ENCODE results near the gene FLNC.

FLNC gene

DNA sequence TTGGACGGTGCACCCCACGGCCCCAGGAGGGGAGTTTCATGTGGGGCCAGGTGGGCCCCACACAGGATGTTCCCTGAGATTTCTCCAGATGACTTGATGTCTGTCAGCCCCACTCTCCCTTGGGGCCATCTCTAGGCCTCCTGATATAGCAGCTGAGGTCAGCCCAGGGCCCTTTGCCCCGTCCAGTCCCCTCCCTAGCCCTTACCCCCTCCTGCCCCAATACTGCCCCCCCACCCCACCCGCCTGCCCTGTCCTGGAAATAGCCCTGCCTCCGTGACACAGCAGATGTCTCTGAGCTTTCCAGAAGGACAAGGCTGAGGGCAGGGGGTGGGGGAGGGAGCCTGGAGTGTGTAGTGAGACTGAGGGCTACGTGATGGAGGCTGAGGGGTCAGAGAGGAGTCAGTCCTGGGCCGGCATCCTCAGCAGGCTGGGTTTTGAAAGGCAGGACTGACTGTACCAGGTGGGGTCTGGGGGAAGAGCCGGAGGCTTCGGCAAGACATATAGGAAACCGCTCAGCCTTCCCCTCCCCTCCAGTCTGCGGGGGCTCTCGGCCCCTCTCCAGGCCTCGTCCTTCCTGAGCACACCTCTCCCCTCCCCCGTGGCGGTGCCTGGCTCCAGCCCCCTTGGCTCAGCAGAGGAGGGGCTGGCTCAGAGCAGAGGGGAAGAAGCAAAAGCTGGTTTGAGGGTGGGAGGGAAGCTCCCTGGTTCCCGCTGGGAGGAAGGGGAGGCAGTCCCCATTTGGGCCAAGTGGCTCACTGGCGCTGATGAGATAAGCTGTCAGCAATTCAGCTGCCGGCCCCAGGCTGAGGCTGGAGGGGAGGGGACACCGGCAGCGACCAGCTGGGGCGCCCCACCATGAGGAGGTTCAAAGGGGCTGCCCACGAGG, 2.0 kb downstream of the FLNC start:
- peak in 1 of 4 experiments; percentile 17 for DNase-seq

DNA sequence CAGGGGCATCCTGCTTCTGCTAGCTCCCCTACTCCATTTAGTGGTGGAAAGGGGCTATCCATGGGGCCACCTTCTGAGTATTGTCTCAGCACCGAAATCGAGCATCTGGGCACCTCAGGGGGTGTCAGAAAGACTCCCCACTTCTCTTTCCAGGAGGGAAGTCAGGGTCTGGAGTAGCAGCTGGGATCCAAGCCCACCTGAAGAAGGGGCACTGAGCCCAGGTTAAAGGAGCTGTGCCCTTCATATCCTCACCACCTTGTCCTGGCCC, 2.6 kb downstream of the FLNC start:
- DNase-seq, result no peak

DNA sequence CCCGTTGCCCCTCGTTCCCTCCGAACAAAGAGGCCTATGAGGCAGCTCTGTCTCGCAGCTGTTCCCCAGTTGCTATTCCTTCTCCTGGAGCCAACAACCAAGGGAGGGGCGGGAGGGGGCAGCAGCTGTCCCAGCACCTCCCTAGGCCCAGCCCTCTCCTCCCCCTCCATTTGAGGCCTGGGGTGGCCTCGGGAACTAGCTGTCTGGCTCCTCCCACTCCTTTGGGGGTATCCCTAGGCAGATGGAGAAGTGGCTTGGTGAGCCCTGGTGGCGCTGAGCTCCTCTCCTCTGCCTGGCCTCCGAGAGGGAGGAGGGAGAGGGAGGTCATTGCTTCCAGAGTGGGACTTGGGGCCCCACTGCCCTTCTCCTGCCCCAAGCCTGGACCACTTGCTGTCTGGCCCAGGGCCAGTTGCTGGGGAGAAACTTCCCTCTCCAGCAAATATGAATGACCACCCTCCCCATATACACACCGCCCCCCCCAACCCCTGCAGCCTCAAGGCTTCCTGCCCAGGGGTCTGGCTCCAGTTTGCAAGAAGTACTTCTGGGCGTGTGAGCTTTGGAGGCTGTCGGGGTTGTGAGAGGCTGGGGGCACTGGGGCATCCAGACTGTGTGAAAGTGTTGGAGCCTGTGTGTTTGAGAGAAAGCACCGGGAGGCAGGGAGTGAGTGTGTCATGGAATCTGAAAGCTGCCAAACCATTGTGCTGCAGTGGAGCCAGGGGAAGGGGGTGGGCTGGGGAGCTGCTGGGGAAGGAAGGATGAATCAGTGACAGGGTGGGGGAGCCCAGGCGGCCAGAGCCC, 3.1 kb downstream of the FLNC start:
- DNase-seq, result peak; percentile 56 to 74 (median 65)

DNA sequence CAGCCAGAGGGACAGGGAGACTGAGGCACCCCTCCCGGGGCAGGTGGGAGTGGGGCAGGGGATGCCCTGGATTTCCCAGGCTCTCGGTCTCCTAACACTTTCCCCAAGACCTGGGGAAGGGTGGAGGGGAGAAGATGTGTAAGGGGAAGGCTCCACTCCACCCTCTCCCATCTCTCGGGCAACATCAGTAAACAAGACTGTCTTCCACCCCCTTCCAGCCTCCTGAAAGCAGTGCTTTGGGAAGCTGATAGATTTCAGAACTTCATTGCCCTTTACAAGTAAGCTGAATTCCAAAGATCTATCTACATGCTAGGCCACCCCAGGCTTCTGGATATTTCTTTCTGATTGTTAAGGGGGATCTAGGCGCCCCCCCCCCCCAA, 3.7 kb downstream of the FLNC start:
- no peak for DNase-seq

DNA sequence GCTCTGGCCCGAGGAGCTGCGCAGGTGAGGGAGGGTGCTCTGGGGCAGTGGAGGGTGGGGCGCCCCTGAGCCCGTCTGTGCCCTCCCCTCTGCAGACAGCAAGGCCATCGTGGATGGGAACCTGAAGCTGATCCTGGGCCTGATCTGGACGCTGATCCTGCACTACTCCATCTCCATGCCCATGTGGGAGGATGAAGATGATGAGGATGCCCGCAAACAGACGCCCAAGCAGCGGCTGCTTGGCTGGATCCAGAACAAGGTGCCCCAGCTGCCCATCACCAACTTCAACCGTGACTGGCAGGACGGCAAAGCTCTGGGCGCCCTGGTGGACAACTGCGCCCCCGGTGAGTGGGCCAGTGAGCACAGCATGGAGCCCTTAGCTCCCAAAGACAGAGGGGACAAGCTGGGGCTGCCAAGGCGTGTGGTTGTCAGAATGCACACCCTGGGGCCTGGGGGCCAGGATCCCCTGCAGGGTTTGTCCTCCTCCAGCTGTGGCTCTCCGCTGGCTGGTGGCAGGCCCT, 5.1 kb downstream of the FLNC start:
- no peak for DNase-seq

DNA sequence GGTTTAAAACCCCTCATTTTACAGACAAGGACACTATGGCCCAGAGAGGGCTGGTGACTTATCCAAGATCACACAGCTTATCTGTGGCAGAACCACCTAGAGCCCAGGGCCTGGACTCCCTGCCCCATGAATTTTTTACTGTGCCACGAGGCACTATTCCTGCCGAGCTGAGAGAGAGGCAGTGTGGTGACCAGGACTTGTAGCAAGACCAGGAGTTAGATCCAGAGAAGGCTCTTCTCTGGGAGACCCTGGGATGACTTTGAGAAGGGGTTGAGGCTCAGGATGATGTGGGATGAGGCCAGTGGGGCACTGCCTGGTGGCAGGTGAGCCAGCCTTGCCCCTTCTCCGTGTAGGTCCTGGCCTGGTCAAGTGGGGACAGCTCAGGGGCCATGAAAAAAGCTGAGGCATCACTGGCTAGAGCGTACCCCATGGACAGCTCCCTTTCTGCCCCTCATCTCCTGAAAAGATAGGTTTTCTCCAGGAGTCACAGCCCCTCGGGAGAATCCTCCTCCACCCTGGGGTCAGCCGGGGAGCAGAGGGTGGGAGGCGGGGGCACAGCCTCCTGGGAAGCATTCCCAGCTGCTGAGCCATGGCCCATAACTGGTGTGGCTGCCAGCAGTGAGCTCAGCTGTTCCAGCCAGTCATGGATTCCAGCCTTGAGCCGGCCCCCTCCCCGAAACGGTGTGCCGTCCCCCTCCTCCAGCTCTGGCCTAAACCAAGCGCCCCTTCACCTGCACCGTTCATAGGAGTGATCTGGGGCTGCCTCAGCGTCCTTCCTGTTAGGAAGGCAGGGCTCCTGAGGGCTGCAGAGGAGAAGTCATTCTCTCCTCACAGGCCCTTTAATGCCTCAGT, 5.8 kb downstream of the FLNC start:
- DNase-seq, result no peak

DNA sequence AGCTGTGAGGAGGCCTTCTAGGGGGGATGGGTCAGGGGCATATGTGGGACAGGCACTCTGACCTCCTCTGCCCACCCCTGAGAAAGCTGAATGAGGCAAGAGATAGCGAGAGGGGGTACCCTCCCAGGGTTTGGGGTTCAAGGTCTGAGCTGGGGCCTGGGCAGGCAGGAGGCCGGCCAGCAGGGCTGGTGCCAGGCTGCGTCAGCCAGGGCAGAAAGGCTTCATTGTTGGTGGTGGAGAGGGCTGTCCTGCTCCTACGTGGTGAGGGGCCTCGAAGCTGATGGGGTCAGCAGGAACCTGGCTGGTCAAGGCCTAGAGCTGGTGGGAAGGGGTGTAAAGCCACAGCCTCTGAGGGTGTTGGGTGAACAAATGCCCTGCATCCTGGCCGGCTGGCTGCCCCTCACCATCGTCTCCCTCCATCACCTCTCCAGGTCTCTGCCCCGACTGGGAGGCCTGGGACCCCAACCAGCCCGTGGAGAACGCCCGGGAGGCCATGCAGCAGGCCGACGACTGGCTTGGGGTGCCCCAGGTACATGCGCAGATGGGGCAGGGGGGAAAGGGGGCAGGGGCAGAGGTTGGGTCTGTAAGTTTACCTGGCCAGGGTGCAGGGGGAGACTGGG, 6.6 kb downstream of the FLNC start:
- DNase-seq, result no peak

DNA sequence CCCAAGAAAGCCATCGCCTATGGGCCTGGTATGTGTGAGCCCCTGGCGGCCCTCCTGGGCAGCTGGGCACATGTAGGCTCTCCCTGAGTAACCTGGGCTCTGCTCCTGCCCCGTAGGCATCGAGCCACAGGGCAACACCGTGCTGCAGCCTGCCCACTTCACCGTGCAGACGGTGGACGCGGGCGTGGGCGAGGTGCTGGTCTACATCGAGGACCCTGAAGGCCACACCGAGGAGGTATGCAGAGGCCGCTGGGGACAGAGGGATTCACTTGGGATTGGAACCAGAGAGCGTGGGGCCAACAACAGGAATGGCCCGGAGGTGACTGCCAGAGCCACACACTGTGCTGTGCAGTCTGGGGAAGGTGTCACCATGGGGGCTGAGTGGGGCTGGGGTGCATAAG, 7.3 kb downstream of the FLNC start:
- DNase-seq, result no peak

DNA sequence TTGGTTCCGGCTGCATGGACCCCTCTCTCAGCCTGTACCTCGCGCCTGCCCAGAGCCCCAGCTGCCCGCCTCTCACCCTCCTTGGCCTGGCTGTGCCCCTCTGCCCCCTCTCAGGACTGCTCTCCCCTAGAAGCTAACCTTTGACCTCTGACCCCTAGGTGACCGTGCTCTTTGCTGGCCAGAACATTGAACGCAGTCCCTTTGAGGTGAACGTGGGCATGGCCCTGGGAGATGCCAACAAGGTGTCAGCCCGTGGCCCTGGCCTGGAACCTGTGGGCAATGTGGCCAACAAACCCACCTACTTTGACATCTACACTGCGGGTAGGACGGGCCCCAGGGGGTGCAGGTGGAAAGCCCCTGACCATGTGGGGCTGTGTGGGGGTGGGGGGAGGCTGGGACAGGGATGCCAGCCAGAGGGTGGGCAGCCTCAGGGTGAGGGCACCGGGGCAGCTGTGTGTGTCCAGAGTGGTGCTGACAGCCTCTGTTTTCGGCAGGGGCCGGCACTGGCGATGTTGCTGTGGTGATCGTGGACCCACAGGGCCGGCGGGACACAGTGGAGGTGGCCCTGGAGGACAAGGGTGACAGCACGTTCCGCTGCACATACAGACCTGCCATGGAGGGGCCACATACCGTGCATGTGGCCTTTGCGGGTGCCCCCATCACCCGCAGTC, 8.0 kb downstream of the FLNC start:
- no peak for DNase-seq

DNA sequence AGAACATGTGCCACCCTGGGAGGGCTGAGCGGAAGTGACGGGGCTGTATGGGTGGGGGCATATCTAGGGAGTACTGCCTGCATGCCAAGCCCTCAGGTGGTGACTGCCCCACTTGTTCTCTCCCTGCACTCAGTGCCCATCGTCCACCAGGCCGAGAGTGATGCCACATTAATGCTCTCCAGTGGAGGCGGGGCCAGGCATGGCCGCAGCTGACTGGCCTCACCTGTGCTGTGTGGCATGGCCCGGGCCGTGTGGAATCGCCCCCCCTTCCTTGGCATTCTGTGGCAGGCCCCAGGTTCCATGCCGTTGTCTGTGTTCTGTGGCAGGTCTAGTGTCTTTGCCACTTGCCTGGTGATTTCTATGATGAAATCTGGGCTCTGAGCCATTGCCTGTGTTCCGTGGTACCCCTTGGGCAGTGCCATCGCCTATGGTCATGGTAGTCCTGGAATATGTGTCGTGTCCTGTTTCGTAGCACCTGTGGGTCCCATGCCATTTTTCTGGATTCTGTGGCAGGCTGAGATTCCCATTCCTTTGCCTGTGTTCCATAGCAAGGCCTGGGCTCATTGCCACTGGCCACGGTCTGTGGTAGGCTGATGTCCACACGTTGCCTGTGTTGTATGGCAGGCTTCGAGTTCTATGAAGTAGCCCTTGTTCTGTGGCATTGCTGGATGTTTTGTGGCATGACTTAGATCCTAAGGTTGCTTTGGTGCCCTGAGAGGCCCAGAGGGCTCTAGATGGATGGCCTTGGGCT, 8.9 kb downstream of the FLNC start:
- no peak for DNase-seq

DNA sequence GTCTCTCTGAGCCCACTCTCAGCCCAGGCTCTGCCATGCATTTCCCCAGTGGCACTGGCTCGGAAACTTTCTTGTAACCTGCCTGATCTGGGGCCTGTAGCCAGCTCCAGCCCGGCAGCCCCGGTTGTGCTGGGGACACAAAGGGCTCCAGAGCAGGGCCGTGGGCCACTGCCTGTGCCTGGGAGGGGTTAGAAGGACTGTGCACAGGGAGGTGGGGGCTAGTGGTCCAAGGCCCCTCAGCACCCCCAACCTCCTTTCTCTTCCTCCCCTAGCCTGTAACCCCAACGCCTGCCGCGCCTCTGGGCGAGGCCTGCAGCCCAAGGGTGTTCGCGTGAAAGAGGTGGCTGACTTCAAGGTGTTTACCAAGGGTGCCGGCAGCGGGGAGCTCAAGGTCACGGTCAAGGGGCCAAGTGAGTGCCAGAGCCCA, 9.6 kb downstream of the FLNC start:
- no peak for DNase-seq

DNA sequence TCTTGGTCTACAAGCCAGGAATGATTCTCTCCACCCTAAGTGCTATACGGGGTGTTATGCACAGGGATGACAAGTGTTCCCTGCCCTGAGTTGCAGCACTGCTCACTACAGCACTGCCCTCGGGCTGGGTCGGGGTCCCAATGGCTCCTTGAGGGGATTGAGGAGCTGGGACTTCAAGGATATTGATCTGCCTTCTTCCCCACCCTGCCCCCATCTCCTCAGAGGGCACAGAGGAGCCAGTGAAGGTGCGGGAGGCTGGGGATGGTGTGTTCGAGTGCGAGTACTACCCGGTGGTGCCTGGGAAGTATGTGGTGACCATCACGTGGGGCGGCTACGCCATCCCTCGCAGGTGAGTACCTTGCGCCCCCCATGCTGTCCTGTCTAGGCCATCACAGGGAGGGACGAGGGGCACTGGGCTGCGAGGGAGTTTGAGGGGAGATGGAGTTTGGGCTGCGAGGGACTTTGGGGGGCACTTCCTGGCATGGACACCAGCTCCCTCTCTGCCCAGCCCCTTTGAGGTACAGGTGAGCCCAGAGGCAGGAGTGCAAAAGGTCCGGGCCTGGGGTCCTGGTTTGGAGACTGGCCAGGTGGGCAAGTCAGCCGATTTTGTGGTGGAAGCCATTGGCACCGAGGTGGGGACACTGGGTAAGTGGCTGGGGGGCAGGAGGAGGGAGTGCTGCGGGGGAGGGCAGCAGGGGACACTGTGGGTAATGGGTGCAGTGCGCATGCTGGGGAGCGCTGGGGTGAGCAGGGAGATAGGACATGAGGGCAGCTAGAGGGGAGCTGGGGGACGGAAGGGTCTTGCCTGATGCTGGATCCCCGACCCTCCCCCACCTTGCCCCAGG, 10.3 kb downstream of the FLNC start:
- DNase-seq, result no peak

DNA sequence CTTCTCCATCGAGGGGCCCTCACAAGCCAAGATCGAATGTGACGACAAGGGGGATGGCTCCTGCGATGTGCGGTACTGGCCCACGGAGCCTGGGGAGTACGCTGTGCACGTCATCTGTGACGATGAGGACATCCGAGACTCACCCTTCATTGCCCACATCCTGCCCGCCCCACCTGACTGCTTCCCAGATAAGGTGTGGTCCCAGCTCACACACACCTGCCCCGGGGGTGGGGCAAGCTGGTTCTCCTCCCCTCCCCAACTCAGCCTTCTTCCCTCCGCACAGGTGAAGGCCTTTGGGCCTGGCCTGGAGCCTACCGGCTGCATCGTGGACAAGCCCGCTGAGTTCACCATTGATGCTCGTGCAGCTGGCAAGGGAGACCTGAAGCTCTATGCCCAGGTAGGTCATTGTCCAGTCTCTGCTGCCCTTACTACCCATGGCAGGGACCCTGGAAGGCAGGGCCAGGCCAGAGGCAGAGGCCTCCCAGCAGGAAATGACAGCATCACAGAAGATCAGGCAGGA, 11.0 kb downstream of the FLNC start:
- DNase-seq, result no peak

DNA sequence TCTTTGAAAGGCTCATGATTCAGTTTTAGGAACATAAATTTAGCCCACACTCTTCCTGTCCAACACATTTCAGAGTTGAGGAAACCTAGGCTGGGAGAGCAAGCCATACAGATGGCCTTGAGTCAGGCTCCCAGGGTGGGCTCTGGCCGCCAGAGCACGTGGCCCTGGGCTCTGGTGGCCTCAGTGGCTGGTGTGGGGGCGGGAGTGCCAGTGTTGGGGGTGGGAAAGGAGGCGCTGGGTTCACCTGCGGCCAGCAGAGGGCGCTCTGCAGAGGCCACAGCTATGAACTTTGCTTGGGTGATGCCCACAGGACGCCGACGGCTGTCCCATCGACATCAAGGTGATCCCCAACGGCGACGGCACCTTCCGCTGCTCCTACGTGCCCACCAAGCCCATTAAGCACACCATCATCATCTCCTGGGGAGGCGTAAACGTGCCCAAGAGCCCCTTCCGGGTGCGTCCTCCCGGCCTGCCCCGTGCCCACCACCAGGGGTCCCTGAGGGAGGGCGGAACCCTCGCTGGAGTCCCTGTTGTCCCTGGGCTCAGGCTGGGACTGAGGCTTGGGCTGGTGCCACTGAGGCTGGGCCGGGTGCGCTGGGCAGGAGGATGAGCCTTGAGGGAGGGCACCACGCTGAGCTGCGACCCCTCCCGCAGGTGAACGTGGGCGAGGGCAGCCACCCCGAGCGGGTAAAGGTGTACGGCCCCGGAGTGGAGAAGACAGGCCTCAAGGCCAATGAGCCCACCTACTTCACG, 11.9 kb downstream of the FLNC start:
- DNase-seq, result peak; percentile 78 to 85 (median 82)

DNA sequence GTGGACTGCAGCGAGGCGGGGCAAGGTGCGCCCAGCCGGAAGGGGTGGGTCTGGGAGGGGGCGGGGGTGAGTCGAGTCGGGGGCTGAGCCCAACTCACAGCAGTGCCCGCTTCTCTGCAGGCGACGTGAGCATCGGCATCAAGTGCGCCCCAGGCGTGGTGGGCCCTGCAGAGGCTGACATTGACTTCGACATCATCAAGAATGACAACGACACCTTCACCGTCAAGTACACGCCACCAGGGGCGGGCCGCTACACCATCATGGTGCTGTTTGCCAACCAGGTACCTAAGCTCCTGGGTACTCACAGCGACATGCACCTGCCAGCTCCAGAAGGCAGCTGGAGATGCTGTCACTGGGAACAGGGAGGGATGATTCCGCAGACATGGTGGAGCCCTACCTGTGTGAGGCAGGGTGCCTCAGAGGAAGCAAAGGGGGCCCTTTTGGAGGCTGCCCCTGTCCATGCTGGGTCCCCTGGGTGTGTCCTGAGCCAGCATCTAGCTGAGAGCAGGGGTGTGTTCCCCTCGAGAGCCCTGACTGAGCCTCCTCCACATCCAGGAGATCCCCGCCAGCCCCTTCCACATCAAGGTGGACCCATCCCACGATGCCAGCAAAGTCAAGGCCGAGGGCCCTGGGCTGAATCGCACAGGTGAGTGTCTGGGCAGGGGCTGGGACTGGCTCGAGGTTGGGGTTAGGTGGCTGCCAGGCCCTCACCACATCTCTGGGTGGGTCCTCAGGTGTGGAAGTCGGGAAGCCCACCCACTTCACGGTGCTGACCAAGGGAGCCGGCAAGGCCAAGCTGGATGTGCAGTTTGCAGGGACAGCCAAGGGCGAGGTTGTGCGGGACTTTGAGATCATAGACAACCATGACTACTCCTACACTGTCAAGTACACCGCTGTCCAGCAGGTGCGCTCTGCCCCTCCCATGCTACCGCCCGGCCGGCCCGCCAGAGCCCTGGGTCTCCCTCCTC, 12.8 kb downstream of the FLNC start:
- no peak for DNase-seq

DNA sequence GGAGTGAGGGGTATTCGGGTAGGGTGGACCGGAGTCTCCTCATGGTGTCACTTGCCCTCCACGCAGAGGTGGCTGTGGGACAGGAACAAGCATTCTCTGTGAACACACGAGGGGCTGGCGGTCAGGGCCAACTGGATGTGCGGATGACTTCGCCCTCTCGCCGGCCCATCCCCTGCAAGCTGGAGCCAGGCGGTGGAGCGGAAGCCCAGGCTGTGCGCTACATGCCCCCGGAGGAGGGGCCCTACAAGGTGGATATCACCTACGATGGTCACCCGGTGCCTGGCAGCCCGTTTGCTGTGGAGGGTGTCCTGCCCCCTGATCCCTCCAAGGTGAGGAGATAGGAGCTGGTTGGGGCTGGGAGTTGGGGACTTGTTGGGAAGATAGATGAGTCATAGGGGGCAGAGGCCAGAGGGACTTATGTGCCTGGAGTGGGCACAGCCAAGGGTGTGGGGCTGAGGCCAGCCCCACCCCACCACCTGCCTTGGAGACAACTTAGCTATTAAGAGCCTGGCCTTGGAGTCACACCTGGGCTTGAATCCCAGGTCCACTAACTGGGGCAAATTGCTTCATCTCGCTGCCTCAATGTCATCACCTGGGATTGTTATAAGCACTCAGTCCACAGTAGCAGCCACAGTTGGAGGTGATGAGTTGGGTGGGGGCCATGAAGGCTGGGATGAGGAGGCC, 13.9 kb downstream of the FLNC start:
- no peak for DNase-seq

DNA sequence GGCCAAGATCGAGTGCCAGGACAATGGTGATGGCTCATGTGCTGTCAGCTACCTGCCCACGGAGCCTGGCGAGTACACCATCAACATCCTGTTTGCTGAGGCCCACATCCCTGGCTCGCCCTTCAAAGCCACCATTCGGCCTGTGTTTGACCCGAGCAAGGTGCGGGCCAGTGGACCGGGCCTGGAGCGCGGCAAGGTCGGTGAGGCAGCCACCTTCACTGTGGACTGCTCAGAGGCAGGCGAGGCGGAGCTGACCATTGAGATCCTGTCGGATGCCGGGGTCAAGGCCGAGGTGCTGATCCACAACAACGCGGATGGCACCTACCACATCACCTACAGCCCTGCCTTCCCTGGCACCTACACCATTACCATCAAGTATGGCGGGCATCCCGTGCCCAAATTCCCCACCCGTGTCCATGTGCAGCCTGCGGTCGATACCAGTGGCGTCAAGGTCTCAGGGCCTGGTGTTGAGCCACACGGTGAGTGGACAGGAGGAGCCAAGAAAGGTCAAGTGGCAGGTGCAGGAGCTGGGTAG, 14.6 kb downstream of the FLNC start:
- DNase-seq, result no peak

Data from suppressor macrophage (primary cell).